Measurements from ENCODE around the gene DNMT3L. TPM values are rescaled to one million over a fixed set of nuclear protein-coding genes. Genes with fewer than 3 reads are reported as not detected.

DNMT3L gene
- total RNA-seq, 1 donor from 2014 or later: not detected

DNA sequence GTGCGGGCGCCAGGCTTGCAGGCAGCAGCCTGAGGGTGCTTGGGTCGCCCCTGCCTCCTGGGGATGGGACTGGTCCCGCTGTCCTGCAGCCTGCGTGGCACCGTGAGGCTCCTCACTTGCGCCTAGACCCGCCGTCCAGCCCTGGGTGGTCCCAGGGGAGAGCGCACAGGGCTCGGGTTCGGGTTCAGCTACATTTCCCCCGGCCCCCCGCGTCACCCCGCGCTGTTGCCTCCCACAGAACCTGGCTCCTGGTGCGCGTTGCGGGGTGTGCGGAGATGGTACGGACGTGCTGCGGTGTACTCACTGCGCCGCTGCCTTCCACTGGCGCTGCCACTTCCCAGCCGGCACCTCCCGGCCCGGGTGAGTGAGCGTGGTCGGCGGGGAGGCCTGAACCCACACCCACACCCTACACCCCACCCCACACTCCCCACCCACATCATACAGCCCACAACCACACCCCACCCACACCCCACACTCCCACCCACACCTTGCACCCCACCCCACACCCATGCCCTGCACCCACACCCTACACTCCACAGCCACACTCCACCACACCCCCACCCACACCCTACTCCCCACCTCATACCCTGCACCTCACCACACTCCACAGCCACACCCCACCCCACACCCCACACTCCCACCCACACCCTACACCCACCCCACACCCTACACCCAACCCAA lies 32.0 kb upstream of the DNMT3L start:
- intact Hi-C loops (cut with DNase I): no loop called here
- no peaks in the 10 kb centered on the region for H3K36me3 ChIP-seq
- H3K4me1 ChIP-seq: peaks cover 16% of the 10 kb centered on the region
- ATAC-seq (no peak), DNase-seq (no peak)
- no peak overlapping the region for H3K27ac ChIP-seq
- no peaks in the 10 kb centered on the region for H3K27me3 ChIP-seq
- TF ChIP-seq, protein P1, sequence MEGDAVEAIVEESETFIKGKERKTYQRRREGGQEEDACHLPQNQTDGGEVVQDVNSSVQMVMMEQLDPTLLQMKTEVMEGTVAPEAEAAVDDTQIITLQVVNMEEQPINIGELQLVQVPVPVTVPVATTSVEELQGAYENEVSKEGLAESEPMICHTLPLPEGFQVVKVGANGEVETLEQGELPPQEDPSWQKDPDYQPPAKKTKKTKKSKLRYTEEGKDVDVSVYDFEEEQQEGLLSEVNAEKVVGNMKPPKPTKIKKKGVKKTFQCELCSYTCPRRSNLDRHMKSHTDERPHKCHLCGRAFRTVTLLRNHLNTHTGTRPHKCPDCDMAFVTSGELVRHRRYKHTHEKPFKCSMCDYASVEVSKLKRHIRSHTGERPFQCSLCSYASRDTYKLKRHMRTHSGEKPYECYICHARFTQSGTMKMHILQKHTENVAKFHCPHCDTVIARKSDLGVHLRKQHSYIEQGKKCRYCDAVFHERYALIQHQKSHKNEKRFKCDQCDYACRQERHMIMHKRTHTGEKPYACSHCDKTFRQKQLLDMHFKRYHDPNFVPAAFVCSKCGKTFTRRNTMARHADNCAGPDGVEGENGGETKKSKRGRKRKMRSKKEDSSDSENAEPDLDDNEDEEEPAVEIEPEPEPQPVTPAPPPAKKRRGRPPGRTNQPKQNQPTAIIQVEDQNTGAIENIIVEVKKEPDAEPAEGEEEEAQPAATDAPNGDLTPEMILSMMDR (IDR thresholded peaks at IDR 0.05): no peak
- no peaks in the 10 kb centered on the region for H3K9me3 ChIP-seq
- H3K4me3 ChIP-seq: no peak overlapping the region

DNA sequence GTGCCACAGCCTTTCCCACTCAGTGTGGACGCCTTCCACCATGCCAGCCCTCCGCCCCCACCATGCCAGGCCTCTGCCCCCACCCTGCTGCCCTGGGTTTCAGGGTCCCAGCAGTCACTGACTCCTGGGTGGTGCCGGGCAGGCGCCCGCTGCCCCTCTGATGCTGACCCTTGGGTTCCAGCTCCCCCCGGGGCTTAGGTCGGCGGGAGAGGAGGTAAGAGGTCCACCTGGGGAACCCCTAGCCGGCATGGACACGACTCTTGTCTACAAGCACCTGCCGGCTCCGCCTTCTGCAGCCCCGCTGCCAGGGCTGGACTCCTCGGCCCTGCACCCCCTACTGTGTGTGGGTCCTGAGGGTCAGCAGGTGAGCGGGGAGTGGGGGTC lies 31.1 kb upstream of the DNMT3L start:
- no peak for ATAC-seq
- TF ChIP-seq, protein P1 (IDR thresholded peaks at IDR 0.05): no peak
- H3K4me3 ChIP-seq: no peak overlapping the region
- no peak for DNase-seq
- intact Hi-C loops (cut with DNase I): no loop called here
- peaks cover 11% of the 10 kb centered on the region for H3K4me1 ChIP-seq
- no peaks in the 10 kb centered on the region for H3K9me3 ChIP-seq
- no peak overlapping the region for H3K27ac ChIP-seq
- H3K36me3 ChIP-seq: no peaks in the 10 kb centered on the region
- peaks cover 5% of the 10 kb centered on the region for H3K27me3 ChIP-seq

DNA sequence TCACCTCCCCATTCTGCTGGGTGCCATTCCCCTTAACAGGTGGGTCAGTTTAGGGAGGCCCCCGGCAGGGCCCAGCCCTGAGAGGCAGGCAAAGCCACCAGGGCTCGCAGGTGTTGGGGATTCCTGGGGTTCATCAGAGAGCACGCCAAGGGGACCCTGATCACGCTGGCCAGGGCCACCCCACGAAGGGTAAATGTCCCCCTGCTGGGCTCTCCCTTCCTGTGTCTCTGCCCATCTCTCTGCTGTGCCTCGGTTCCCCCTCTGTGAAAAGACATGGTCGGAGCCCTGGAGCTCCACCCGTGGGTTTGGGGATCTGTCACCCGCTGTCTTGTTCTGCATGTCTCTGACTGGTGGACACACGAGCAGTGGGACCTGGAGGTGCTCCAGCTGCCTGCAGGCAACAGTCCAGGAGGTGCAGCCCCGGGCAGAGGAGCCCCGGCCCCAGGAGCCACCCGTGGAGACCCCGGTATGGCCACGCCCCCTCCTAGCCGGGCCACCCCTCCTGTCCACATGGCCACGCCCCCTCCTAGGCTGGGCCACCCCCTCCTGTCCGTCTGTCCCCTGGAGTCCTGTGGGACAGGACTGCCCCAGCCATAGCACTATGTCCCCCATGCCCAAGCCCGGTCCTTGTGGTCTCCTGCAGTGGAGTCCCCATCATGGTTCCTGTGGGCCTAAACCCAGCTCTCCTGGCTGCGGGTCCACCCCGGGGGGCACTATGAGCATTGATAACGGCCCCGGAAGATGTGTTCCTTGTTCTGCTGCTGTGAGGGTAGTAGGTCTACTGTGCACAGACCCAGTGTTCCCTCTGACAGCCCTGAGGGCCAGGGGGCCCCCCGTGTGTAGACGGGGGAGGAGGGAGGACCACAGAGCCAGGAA lies 30.5 kb upstream of the DNMT3L start:
- Histone ChIP-seq H3K4me3 (no peak overlapping the region), H3K27me3 (peaks cover 11% of the 10 kb centered on the region), H3K36me3 (no peaks in the 10 kb centered on the region), H3K27ac (no peak overlapping the region), H3K4me1 (peaks cover 5% of the 10 kb centered on the region), H3K9me3 (no peaks in the 10 kb centered on the region)
- TF ChIP-seq, protein P1 (IDR thresholded peaks at IDR 0.05): no peak
- no peak for ATAC-seq
- DNase-seq: no peak
- intact Hi-C loops (cut with DNase I): no loop called here

DNA sequence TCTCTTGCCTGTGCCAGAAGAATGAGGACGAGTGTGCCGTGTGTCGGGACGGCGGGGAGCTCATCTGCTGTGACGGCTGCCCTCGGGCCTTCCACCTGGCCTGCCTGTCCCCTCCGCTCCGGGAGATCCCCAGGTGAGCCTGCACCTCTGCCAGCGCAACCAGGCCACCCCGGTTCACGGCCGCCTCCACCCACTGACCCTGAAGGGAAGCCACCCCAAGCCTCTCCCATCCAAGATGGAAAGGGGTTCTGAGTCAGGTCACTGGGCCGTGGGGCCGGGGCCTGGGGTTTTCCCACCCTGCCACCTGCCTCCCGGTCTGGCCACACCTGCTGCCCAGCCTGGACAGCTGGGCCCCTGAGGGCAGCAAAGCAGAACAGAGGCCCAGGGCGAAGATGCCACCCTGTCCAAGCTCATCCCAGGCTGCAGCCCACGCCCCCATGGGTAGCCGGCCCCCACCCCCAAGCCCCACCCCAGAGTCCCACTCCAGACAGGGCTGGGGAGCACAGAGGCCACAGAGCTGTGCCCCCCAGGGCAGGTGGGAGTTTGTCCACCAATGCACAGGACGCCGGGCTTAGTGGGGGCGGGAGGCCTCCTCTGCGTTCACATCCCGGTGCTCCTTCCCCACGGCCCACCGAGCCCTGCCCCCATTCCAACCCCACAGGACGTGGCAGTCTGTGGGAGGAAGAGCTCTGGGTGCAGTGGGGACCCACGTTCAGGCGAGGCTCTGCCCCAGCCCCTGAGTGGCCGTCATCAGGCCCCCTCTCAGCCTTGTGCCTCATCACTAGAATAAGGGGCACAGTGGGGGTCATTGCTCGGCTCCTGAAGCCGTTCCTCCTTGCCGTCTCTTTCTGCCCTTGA lies 29.6 kb upstream of the DNMT3L start:
- H3K27ac ChIP-seq: no peak overlapping the region
- peaks cover 5% of the 10 kb centered on the region for H3K4me1 ChIP-seq
- H3K36me3 ChIP-seq: no peaks in the 10 kb centered on the region
- intact Hi-C loops (cut with DNase I): no loop called here
- ATAC-seq (no peak), DNase-seq (no peak)
- no peak overlapping the region for H3K4me3 ChIP-seq
- H3K9me3 ChIP-seq: no peaks in the 10 kb centered on the region
- TF ChIP-seq, protein P1 (IDR thresholded peaks at IDR 0.05): no peak
- H3K27me3 ChIP-seq: peaks cover 19% of the 10 kb centered on the region

DNA sequence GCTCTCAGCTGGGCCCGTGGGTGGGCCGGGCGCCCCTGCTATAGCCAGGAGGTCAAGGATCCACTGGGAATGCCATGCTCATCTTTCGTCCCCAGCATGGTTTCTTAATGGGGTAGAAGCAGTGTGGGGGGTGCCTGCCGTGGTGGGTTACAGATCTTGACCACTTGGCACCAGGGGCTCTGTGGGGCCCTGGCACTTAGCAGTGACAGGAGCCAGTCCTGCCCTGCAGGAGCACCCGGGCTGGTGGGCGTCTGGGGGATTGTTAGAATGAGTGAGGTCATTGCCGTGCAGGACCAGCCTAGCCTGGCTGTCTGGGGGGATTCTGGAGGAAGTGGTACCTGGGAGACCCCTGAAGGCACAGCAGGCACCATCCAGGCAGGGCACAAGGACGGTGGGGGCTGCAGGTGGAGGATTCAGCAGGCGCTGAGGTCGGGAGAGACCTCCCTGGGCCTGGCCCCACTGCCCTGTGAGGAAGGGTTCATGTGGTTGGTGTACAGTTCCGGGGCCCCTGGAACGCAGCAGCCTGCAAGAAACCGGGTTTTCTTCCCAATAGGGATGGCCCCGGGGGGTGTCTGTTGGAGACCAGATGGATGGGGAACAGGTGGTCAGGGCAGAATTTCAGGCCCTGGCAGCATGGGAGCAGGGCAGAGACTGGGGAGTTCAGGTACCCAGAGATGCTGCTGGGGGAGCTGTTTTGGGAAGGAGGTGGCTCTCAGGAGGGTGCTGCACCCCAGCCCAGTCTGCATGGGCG lies 28.8 kb upstream of the DNMT3L start:
- H3K36me3 ChIP-seq: no peaks in the 10 kb centered on the region
- no peaks in the 10 kb centered on the region for H3K9me3 ChIP-seq
- TF ChIP-seq, protein P1 (IDR thresholded peaks at IDR 0.05): no peak
- peaks cover 19% of the 10 kb centered on the region for H3K27me3 ChIP-seq
- no peak overlapping the region for H3K27ac ChIP-seq
- no peak overlapping the region for H3K4me3 ChIP-seq
- ATAC-seq (no peak), DNase-seq (no peak)
- H3K4me1 ChIP-seq: peaks cover 5% of the 10 kb centered on the region
- intact Hi-C loops (cut with DNase I): no loop called here

Measured in upper lobe of right lung (tissue), 1 donor.